PFSK-1 (cell line): ENCODE results near the gene NFIX.

Experiments used
- FOXP2 ChIP-seq: optimal IDR thresholded peaks from 2 replicates; pipeline ENCODE3; 2011; ENCODE audit warnings: borderline replicate concordance, control low read depth, inconsistent platforms; ENCODE audit not compliant: insufficient read depth; ENCODE audit errors: extremely low read length, extremely low read depth
- POLR2AphosphoS5 ChIP-seq: IDR thresholded peaks from 2 replicates; pipeline ENCODE4 v1.6.1; 2012; ENCODE audit warnings: low read depth, mild to moderate bottlenecking, control low read depth, low read length, moderate library complexity
- REST ChIP-seq, 2 experiments: IDR thresholded peaks; 2 replicates each; pipeline versions ENCODE4 v1.6.1 to v1.8.0; 2011 to 2012; ENCODE audit warnings: low read depth in 2 of 2, low read length in 2 of 2, control low read depth in 1 of 2, inconsistent platforms in 1 of 2, mild to moderate bottlenecking in 1 of 2, moderate library complexity in 1 of 2; ENCODE audit not compliant: insufficient read depth in 1 of 2
- SIN3A ChIP-seq: IDR thresholded peaks from 2 replicates; pipeline ENCODE4 v1.6.1; 2012; ENCODE audit warnings: mild to moderate bottlenecking, low read length, moderate library complexity, borderline replicate concordance; ENCODE audit not compliant: insufficient read depth
- TAF1 ChIP-seq: IDR thresholded peaks from 2 replicates; pipeline ENCODE4 v1.6.1; 2012; ENCODE audit warnings: low read length, control low read depth, borderline replicate concordance; ENCODE audit not compliant: insufficient read depth

- TF ChIP-seq REST (IDR thresholded peaks at IDR 0.05; ENCODE audit: insufficient read depth in 1 of 2, low read depth in 2 of 2, low read length in 2 of 2): no peak
- TF ChIP-seq TAF1: no peak
- no peak for TF ChIP-seq POLR2AphosphoS5
- no peak for TF ChIP-seq SIN3A
- no peak for TF ChIP-seq FOXP2
Observed at GRCh38 chr19:13115936-13116281, 120.6 kb downstream of the NFIX start.
